Panc1 (cell line): Measurements from ENCODE around the gene CNNM2. TPM values are rescaled to one million over a fixed set of nuclear protein-coding genes. Genes with fewer than 3 reads are reported as not detected.

Experiments
- ATAC-seq: fragments of 200-7000 bp; cut with Tn5 transposase; 2 replicates; pipeline ENCODE4 v1.9.1; 2020; ENCODE audit warnings: mild to moderate bottlenecking, moderate library complexity
- BruUV-seq: library from RNA; stranded (reverse); fragments of 400-500 nt; replicated peaks from 2 replicates; lab custom pipeline; 2021; lab: Mats Ljungman, UMichigan
- CTCF ChIA-PET: fragments of 300-600 bp; sonication (Branson Sonifier 250); formaldehyde crosslinking; loops from one replicate; lab custom pipeline; 2022; ENCODE audit warnings: antibody characterized with exemption; lab: Charles Lee
- POLR2A ChIA-PET: fragments of 300-600 bp; sonication (Branson Sonifier 250); formaldehyde crosslinking; loops from one replicate; lab custom pipeline; 2022; ENCODE audit warnings: antibody characterized with exemption; lab: Charles Lee
- DNase-seq: peaks from one replicate; pipeline ENCODE4 v3.0.0-alpha.2; 2010; ENCODE audit warnings: low read depth, low spot score
- H3K27ac ChIP-seq: 2 replicates; pipeline ENCODE4 v1.5.1; 2011; ENCODE audit warnings: mild to moderate bottlenecking, low read length, inconsistent platforms
- H3K27me3 ChIP-seq: fragments of 200-500 bp; sonication (Bioruptor generic); 2 replicates; pipeline ENCODE4 v1.6.0; 2014; ENCODE audit warnings: low read length, inconsistent platforms; ENCODE audit not compliant: control insufficient read depth, insufficient read depth
- H3K36me3 ChIP-seq: fragments of 200-500 bp; sonication (Bioruptor generic); 2 replicates; pipeline ENCODE4 v1.5.1; 2014; ENCODE audit warnings: inconsistent platforms, mild to moderate bottlenecking, low read length, moderate library complexity; ENCODE audit not compliant: control insufficient read depth, insufficient read depth
- H3K4me1 ChIP-seq: 2 replicates; pipeline ENCODE4 v1.5.1; 2011; ENCODE audit warnings: inconsistent platforms, mild to moderate bottlenecking, low read length, moderate library complexity; ENCODE audit not compliant: control insufficient read depth, insufficient read depth
- H3K4me3 ChIP-seq, 2 experiments: 2 replicates each; pipeline ENCODE4 v1.5.1; 2011 to 2012; ENCODE audit warnings: low read depth in 2 of 2, low read length in 2 of 2, mild to moderate bottlenecking in 2 of 2, inconsistent platforms in 1 of 2, moderate library complexity in 1 of 2
- H3K9me3 ChIP-seq: fragments of 200-500 bp; sonication (Bioruptor generic); 2 replicates; pipeline ENCODE4 v1.5.1; 2014; ENCODE audit warnings: low read depth, mild to moderate bottlenecking, inconsistent platforms, low read length, moderate library complexity; ENCODE audit not compliant: control insufficient read depth, insufficient read depth
- POLR2AphosphoS5 ChIP-seq: IDR thresholded peaks from 2 replicates; pipeline ENCODE4 v1.6.1; 2012; ENCODE audit warnings: mild to moderate bottlenecking, low read depth, low read length, moderate library complexity
- REST ChIP-seq, 2 experiments: IDR thresholded peaks; 2 replicates each; pipeline ENCODE4 v1.6.1; 2011 to 2012; ENCODE audit warnings: low read depth in 2 of 2, control low read depth in 1 of 2, low read length in 1 of 2, mild to moderate bottlenecking in 1 of 2, moderate library complexity in 1 of 2; ENCODE audit not compliant: insufficient read depth in 1 of 2
- SIN3A ChIP-seq: IDR thresholded peaks from 2 replicates; pipeline ENCODE4 v1.6.1; 2012; ENCODE audit warnings: low read depth, mild to moderate bottlenecking, low read length, moderate library complexity, borderline replicate concordance; ENCODE audit not compliant: insufficient read depth
- TCF7L2 ChIP-seq: IDR thresholded peaks from 2 replicates; pipeline ENCODE4 v1.6.1; 2011; ENCODE audit warnings: mild to moderate bottlenecking, low read depth, low read length, inconsistent platforms
- in situ Hi-C: cut with HindIII; loops from 2 replicates; pipeline ENCODE4 v1.10.0; 2016; ENCODE audit warnings: low sequenced_read_pairs, low pct_unique_long_range_greater_than_20kb
- intact Hi-C: fragments of 100-400 bp; cut with micrococcal nuclease; formaldehyde crosslinking; loops from one replicate; pipeline ENCODE4 v1.10.0; 2022; ENCODE audit not compliant: unreplicated experiment
- total RNA-seq: library from RNA; stranded (reverse); gene quantifications from one replicate; pipeline ENCODE4 v1.2.1, GENCODE V29; 2021; ENCODE audit not compliant: unreplicated experiment
- TF ChIP-seq, protein P1 (sequence below): fragments of 450-650 bp; IDR thresholded peaks from 2 replicates; pipeline ENCODE4 v1.5.1; 2017; ENCODE audit warnings: mild to moderate bottlenecking

Gene CNNM2
- total RNA-seq, 1 experiment from 2014 or later, result 27.1 TPM

DNA sequence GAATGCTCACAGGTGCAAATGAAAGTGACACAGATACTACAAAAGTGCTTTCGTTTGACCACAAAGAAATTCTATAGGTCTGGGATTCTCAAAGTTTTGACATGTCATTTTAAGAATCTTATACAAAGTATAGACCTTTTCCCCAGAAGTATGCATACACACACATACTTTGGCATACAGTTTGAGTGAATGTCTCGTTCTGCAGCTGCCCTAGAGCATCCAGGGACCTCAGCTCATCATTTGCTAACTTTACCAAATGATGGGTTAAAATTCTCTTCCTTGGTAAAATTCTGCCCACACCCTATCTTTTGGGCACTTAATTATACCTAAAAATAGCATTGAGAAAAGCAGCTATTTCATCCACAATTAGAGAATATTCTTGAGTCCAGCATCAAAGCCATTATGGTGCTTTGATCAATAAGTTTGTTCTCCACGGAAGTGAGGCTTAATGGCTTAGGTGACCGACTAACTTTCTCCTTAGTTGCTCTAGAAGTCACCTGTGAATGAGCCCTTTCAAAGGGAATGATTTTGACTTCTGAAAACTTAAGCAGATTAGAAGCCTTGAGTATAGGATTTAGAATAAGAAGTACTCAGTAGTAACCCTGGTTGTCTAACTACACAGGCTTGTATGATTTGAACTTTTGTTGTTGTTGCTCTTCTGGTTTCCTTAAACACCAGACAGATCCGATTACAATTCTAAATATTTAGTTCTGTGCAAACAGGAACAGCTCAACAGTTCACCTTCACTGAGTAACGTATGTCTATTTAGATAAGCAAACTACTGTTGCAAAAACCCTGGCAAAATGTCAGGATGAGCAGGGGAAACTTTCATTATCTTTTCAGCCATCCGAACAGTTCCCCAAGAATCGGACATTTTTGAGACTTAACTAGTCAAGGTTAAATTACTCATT lies 70.6 kb downstream of the CNNM2 start:
- Histone ChIP-seq H3K36me3 (no peaks in the 10 kb centered on the region), H3K27me3 (no peaks in the 10 kb centered on the region), H3K4me3 (no peak overlapping the region), H3K4me1 (peaks cover 9% of the 10 kb centered on the region), H3K9me3 (no peaks in the 10 kb centered on the region), H3K27ac (peak overlapping the region; percentile 32; the same call in 1 of the 2 replicates)
- ChIA-PET CTCF (no interaction called here), POLR2A (no interaction called here)
- intact Hi-C loops, result loop anchor here (2.0 kb wide), 1 partner anchor 70 kb away; the partner anchor contains the start of gene CNNM2
- in situ Hi-C loops, result no loop called here
- no TSS peak for BruUV-seq
- DNase-seq (no peak), ATAC-seq (peak; percentile 58; the same call in 1 of the 2 replicates)
- TF ChIP-seq REST (IDR thresholded peaks at IDR 0.05; ENCODE audit: insufficient read depth in 1 of 2, low read depth in 2 of 2, low read length in 1 of 2) (no peak), TCF7L2 (no peak), SIN3A (no peak), POLR2AphosphoS5 (no peak)
- TF ChIP-seq, protein P1, sequence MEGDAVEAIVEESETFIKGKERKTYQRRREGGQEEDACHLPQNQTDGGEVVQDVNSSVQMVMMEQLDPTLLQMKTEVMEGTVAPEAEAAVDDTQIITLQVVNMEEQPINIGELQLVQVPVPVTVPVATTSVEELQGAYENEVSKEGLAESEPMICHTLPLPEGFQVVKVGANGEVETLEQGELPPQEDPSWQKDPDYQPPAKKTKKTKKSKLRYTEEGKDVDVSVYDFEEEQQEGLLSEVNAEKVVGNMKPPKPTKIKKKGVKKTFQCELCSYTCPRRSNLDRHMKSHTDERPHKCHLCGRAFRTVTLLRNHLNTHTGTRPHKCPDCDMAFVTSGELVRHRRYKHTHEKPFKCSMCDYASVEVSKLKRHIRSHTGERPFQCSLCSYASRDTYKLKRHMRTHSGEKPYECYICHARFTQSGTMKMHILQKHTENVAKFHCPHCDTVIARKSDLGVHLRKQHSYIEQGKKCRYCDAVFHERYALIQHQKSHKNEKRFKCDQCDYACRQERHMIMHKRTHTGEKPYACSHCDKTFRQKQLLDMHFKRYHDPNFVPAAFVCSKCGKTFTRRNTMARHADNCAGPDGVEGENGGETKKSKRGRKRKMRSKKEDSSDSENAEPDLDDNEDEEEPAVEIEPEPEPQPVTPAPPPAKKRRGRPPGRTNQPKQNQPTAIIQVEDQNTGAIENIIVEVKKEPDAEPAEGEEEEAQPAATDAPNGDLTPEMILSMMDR, result no peak

DNA sequence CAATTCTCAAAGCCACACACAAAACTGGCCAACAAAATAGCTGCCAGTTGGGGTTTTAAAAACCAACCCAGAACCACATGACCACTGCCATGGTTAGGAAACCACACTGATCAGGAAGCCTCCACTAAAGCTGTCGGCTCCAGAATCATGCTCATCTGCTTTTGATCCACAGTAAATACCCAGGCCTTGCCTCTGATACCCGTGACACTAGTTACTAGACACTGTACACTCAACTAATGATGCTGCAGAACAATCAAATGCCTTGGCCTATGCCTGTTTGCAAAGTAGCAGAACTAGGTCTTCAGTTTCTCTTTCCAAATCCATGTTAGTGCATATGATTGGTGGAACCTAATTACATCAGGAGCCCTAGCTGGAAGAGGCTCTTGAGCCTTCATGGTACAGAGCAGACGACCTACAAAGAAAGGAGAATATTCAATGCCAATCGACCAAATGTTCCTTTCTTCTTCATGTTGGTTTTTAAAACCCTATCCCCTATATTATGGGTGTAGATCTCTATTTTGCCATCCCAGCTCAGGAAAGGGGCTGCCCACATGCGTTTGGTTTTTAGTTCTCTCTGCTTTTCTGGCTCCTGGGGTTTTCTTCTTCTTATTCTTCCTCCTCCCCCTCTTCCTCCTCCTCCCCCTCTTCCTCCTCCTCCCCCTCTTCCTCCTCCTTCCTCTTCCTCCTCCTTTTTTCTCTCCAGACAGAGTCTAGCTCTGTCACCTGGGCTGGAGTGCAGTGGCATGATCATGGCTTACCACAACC lies 76.6 kb downstream of the CNNM2 start:
- DNase-seq (no peak), ATAC-seq (peak; percentile 52)
- Histone ChIP-seq H3K9me3 (no peaks in the 10 kb centered on the region), H3K27me3 (no peaks in the 10 kb centered on the region), H3K4me1 (peaks cover 21% of the 10 kb centered on the region), H3K4me3 (no peak overlapping the region), H3K27ac (no peak overlapping the region), H3K36me3 (no peaks in the 10 kb centered on the region)
- intact Hi-C loops (no loop called here), in situ Hi-C loops (no loop called here)
- BruUV-seq, result no TSS peak
- ChIA-PET POLR2A (interaction anchor here (0.7 kb wide), 1 partner anchor 52 kb away, joined by 8 read pairs; no protein-coding TSS in a partner anchor), CTCF (interaction anchor here (0.6 kb wide), 1 partner anchor 28 kb away, joined by 5 read pairs; no protein-coding TSS in a partner anchor)
- TF ChIP-seq SIN3A, result no peak
- no peak for TF ChIP-seq REST (IDR thresholded peaks at IDR 0.05; ENCODE audit: insufficient read depth in 1 of 2, low read depth in 2 of 2, low read length in 1 of 2)
- TF ChIP-seq, protein P1, result no peak
- no peak for TF ChIP-seq POLR2AphosphoS5
- no peak for TF ChIP-seq TCF7L2
